ENCODE results near the gene DNAJB12. TPM values are rescaled to one million over a fixed set of nuclear protein-coding genes. Genes with fewer than 3 reads are reported as not detected.

The DNAJB12 gene
- total RNA-seq, 1 experiment from 2014 or later = 27.6 TPM

- Histone ChIP-seq H3K27ac (ENCODE audit: insufficient read length, low read depth, low read length) (no peak overlapping the region), H3K14ac (ENCODE audit: insufficient read depth, low read length) (no peak overlapping the region), H3K79me1 (ENCODE audit: insufficient read depth, low read depth, low read length, poor library complexity, severe bottlenecking) (no peaks in the 10 kb centered on the region), H3K4ac (ENCODE audit: low read depth, low read length) (no peak overlapping the region), H2BK5ac (ENCODE audit: insufficient read length, low read length) (no peak overlapping the region), H3K23me2 (ENCODE audit: insufficient read length, low read depth, low read length, poor library complexity, severe bottlenecking) (no peaks in the 10 kb centered on the region), H4K8ac (replicated peaks; ENCODE audit: insufficient read length, low read depth, low read length) (no peak overlapping the region), H4K91ac (ENCODE audit: insufficient read length, low read depth, low read length) (no peak overlapping the region), H2BK12ac (ENCODE audit: insufficient read length, low read depth, low read length) (no peak overlapping the region), H3T11ph (ENCODE audit: low read length) (no peak overlapping the region), H3K9me3 (ENCODE audit: control insufficient read depth, low read depth, low read length) (no peaks in the 10 kb centered on the region), H4K5ac (ENCODE audit: insufficient read length, low read depth, low read length) (no peak overlapping the region), H3K23ac (ENCODE audit: insufficient read length, low read depth, low read length) (no peak overlapping the region), H3K4me1 (ENCODE audit: insufficient read depth, low read length) (no peaks in the 10 kb centered on the region; the same call in 1 of the 2 replicates), H3K79me2 (ENCODE audit: insufficient read depth, low read length) (no peaks in the 10 kb centered on the region), H3K4me2 (ENCODE audit: insufficient read depth, insufficient read length, low read length) (no peak overlapping the region), H3K9ac (ENCODE audit: extremely low read depth, insufficient read length, low read length) (no peak overlapping the region), H2BK15ac (ENCODE audit: low read depth, low read length) (no peak overlapping the region), H4K20me1 (ENCODE audit: control insufficient read depth, insufficient read depth, insufficient read length) (no peaks in the 10 kb centered on the region), H2AK5ac (ENCODE audit: insufficient read length, low read length) (no peak overlapping the region), H2BK20ac (ENCODE audit: low read depth, low read length, poor library complexity, severe bottlenecking) (no peak overlapping the region), H3K56ac (ENCODE audit: insufficient read length, low read depth, low read length) (no peak overlapping the region), H2BK120ac (ENCODE audit: low read depth, low read length, poor library complexity, severe bottlenecking) (no peak overlapping the region), H3K27me3 (ENCODE audit: insufficient read depth, low read length) (no peaks in the 10 kb centered on the region), H3K18ac (ENCODE audit: insufficient read length, low read depth, low read length) (no peak overlapping the region), H2AFZ (ENCODE audit: low read length) (no peak overlapping the region)
- no peak for DNase-seq
- Mint-ChIP-seq H3K9me3 (no peaks in the 10 kb centered on the region), H3K36me3 (ENCODE audit: insufficient read depth in 1 of 3, low read depth in 3 of 3) (peaks cover 0 to 4% (median 0%) of the 10 kb centered on the region in 3 experiments; a peak in 2 of 7 replicates), H3K27ac (no peak overlapping the region), H3K27me3 (ENCODE audit: low read depth) (no peaks in the 10 kb centered on the region), H3K4me1 (peaks cover 39 to 41% of the 10 kb centered on the region in 2 experiments), H3K4me3 (no peak overlapping the region)
- no CpG with 5 or more reads among the region's 2 CpGs for WGBS (ENCODE audit: extremely low coverage, insufficient read length, low lambda C conversion rate)
- no peak for TF ChIP-seq CTCF (conservative IDR thresholded peaks at IDR 0.05)
Observed at GRCh38 chr10:72379062-72379461, 24.3 kb upstream of the DNAJB12 start.
